ENCODE results near the gene ASTE1.
"Not testable (repeated sequence)": the region's sequence is repeated elsewhere in the genome, so short reads cannot be mapped to it uniquely, and the experiment has no call there.

The ASTE1 gene

DNA sequence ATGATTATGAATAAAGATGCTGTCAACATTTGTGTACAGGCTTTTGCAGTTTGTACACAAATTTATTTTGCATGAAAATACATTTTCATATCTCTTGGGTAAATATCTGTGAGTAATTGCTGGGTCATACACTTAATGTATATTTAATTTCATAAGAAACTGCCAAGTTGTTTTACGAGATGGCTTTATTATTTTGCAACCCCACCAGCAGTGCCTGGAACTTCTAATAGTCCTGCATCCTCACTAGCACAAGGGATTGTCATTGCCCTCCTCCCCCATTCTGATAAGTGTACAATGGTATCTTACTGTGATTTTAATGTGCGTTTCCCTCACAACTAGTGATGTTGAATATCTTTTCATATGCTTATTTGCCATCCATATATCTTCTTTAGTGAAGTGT lies 45.2 kb downstream of the ASTE1 start:
- no peak overlapping the region for H3K27ac Mint-ChIP-seq
- H3K36me3 Mint-ChIP-seq (ENCODE audit: low read depth): peaks cover 72% of the 10 kb centered on the region
- H3K9me3 Mint-ChIP-seq: no peaks in the 10 kb centered on the region
- no peaks in the 10 kb centered on the region for H3K27me3 Mint-ChIP-seq
- H3K4me3 Mint-ChIP-seq: no peak overlapping the region
- no peaks in the 10 kb centered on the region for H3K4me1 Mint-ChIP-seq (ENCODE audit: low read depth)

DNA sequence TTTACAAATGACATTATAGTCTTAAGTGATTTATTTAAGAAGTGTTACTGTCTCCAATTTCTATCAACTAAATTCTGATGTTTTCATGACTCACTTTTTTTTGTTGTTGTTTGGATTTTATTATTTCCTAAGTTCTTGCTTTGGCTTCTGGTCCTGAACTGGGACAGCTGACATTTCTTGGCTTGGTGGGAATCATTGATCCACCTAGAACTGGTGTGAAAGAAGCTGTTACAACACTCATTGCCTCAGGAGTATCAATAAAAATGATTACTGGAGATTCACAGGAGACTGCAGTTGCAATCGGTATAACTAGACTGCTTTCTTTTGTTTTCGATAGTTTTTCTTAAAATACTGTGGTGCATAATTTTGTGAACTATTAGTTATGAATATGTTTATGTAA lies 47.5 kb downstream of the ASTE1 start:
- Mint-ChIP-seq H3K27me3 (no peaks in the 10 kb centered on the region), H3K36me3 (ENCODE audit: low read depth) (peaks cover 76% of the 10 kb centered on the region), H3K9me3 (no peaks in the 10 kb centered on the region), H3K27ac (no peak overlapping the region), H3K4me1 (ENCODE audit: low read depth) (no peaks in the 10 kb centered on the region), H3K4me3 (no peak overlapping the region)

DNA sequence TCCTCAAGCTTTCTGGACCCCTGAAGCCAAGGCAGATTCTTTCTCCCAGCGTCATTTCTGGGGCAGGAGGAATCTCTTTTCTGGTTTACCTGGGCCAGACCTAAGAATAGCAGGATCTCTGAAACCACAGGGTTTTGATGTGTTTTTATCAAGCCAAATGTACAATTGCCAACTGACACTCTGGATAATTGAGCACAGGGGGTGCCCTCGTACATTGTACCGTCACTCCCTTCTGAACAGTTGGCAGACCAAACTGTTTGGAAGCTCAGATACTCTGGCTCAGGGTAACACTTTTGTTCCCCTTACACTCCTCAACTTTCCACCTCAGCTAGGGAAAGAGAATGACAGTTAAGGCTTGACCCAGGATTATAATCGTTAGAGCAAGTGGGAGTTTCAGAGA lies 49.9 kb downstream of the ASTE1 start:
- H3K4me3 Mint-ChIP-seq: no peak overlapping the region
- no peaks in the 10 kb centered on the region for H3K4me1 Mint-ChIP-seq (ENCODE audit: low read depth)
- H3K27me3 Mint-ChIP-seq: no peaks in the 10 kb centered on the region
- H3K36me3 Mint-ChIP-seq (ENCODE audit: low read depth): peaks cover 77% of the 10 kb centered on the region
- no peaks in the 10 kb centered on the region for H3K9me3 Mint-ChIP-seq
- no peak overlapping the region for H3K27ac Mint-ChIP-seq

DNA sequence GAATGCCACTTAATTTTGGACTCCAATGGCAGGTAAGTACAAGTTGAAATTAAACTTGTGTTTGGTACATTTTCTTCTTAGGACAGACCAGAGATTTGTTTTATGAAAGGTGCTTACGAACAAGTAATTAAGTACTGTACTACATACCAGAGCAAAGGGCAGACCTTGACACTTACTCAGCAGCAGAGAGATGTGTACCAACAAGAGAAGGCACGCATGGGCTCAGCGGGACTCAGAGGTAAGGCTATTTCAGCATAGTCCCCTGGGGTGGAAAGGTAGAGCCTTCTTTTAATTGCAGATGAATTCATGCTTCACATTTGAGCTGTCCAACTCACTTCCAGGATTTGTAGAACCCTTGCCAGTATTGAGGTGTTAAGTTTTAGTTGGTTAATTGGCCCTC lies 51.4 kb downstream of the ASTE1 start:
- H3K4me3 Mint-ChIP-seq: no peak overlapping the region
- H3K9me3 Mint-ChIP-seq: no peaks in the 10 kb centered on the region
- H3K27ac Mint-ChIP-seq: no peak overlapping the region
- H3K36me3 Mint-ChIP-seq (ENCODE audit: low read depth): peaks cover 78% of the 10 kb centered on the region
- H3K27me3 Mint-ChIP-seq: no peaks in the 10 kb centered on the region
- H3K4me1 Mint-ChIP-seq (ENCODE audit: low read depth): no peaks in the 10 kb centered on the region

DNA sequence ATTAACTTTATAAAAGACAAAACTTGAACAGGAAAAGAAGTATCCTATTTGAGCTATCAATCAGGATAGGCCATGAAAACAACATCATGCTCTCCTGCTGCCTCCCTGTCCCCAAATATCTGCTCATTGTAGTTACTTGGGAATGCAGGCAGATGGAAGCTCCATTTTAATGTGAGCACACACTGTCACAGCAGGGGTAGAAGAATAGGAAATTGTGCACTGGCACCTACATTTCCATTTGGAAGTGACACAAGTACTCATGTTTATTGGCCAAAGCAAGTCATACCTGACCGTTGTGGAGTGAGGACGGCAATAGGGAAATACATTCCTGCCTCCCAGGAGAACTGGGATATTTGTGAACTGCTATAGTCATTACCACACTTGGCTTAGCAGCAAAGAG lies 52.4 kb downstream of the ASTE1 start:
- Mint-ChIP-seq H3K9me3 (no peaks in the 10 kb centered on the region), H3K4me1 (ENCODE audit: low read depth) (no peaks in the 10 kb centered on the region), H3K36me3 (ENCODE audit: low read depth) (peaks cover 76% of the 10 kb centered on the region), H3K27me3 (no peaks in the 10 kb centered on the region), H3K4me3 (no peak overlapping the region), H3K27ac (no peak overlapping the region)

DNA sequence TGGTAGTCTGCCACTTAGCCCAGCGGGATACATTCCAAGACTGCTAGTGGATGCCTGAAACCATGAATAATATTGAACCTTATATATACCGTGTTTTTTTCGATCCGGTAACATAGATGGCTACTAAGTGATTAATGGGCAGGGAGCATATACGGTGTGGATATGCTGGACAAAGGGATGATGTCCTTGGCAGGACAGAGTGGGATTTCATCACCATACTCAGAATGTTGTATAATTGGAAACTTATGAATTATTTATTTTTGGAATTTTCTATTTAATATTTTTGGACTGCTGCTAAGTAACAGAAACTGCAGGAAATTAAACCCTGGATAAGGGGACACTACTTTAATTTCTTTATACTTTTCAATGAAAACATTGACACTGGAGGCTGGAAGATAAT lies 53.2 kb downstream of the ASTE1 start:
- H3K27ac Mint-ChIP-seq: no peak overlapping the region
- H3K4me3 Mint-ChIP-seq: no peak overlapping the region
- no peaks in the 10 kb centered on the region for H3K27me3 Mint-ChIP-seq
- H3K4me1 Mint-ChIP-seq (ENCODE audit: low read depth): no peaks in the 10 kb centered on the region
- no peaks in the 10 kb centered on the region for H3K9me3 Mint-ChIP-seq
- peaks cover 78% of the 10 kb centered on the region for H3K36me3 Mint-ChIP-seq (ENCODE audit: low read depth)

DNA sequence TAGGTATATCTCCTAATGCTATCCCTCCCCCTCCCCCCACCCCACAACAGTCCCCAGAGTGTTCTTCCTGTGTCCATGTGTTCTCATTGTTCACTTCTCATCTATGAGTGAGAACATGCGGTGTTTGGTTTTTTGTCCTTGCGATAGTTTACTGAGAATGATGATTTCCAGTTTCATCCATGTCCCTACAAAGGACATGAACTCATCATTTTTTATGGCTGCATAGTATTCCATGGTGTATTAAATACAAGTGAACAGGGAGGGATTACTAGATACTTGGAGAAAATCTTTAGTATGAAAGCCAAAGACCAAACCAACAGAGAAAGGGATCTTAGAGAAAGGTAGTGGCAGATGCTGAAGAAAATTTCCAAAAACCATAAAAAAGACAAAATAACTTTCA lies 54.0 kb downstream of the ASTE1 start:
- peaks cover 76% of the 10 kb centered on the region for H3K36me3 Mint-ChIP-seq (ENCODE audit: low read depth)
- not testable (repeated sequence) for H3K27me3 Mint-ChIP-seq; H3K27ac Mint-ChIP-seq; H3K4me3 Mint-ChIP-seq; H3K4me1 Mint-ChIP-seq (ENCODE audit: low read depth); H3K9me3 Mint-ChIP-seq

DNA sequence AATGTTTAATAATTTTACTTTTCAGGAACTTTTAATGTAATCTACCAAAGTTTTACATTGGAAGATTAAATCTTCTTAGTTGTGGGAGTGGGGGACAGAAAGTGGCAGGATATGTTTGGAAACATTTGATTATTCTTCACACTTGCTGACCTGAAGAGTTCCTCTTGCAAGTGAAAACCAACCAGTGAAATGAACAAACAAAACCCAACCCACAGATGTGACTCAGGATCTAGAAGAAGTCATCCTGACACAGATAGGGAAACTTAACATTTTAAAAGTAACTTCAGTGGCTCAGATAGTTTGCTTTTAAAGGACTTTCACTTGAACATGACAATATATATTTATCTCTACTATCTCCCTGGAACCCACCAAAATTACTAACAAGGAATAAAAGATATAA lies 55.4 kb downstream of the ASTE1 start:
- H3K36me3 Mint-ChIP-seq (ENCODE audit: low read depth): peaks cover 77% of the 10 kb centered on the region

DNA sequence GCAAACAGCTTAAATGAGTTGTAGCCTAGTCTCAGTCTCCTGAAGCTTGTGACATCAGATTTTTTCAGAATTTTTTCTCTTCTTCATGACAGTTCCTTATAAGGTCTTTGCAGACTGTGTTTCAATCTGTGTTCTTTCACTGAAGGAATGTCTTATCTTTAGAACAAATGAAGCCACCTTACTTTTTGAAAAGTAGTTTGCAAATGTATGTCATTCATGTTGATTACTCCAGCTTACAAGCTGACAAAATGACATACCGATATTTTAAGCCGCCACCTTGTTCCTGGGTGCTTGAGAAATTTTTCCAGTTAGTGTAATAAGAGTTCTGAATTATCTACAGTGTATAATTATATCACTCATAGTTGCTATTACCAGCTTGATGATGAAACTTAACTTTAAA lies 57.0 kb downstream of the ASTE1 start:
- H3K9me3 Mint-ChIP-seq: no peaks in the 10 kb centered on the region
- H3K4me1 Mint-ChIP-seq (ENCODE audit: low read depth): no peaks in the 10 kb centered on the region
- no peaks in the 10 kb centered on the region for H3K27me3 Mint-ChIP-seq
- H3K4me3 Mint-ChIP-seq: no peak overlapping the region
- peaks cover 78% of the 10 kb centered on the region for H3K36me3 Mint-ChIP-seq (ENCODE audit: low read depth)
- H3K27ac Mint-ChIP-seq: no peak overlapping the region

More for the DNA sequence above, 55.4 kb downstream of the ASTE1 start:
- Mint-ChIP-seq H3K4me1 (ENCODE audit: low read depth) (no peaks in the 10 kb centered on the region), H3K27me3 (no peaks in the 10 kb centered on the region), H3K9me3 (no peaks in the 10 kb centered on the region), H3K4me3 (no peak overlapping the region), H3K27ac (no peak overlapping the region)

DNA sequence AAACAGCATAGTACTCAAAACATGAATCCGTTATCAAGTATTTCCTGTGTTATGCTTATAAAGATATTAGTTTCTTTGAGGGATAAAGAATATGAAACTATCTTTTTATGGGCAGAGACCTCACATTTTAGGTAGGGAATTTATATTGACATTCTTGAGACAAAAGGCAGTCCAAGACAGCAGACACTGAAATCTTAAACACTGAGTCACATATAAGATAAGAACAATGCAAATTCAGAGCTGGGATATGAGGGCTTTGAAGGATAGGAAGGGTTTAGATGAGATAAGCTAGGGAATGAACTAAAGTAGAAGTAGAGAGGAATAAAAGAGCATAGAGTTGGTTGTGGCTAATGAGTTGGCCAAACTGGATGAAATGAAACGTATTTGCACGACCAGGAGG lies 58.4 kb downstream of the ASTE1 start:
- Mint-ChIP-seq H3K4me3 (no peak overlapping the region), H3K9me3 (no peaks in the 10 kb centered on the region), H3K4me1 (ENCODE audit: low read depth) (no peaks in the 10 kb centered on the region), H3K36me3 (ENCODE audit: low read depth) (peaks cover 86% of the 10 kb centered on the region), H3K27ac (no peak overlapping the region), H3K27me3 (no peaks in the 10 kb centered on the region)

DNA sequence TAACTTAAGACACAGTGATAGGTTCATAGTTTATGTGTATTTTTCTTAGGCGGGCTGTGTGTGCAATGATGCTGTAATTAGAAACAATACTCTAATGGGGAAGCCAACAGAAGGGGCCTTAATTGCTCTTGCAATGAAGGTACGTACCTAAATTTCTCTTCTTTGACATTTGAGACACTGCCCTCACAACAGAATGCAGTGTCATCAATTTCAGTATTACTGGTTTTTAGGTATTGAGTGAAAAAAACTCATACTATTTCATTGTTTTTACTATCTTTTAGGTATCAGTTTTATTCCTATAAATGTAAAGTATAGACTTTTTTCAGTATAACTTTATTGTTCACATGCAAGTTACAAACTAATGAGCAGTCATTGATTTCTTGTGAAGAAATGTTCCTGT lies 59.3 kb downstream of the ASTE1 start:
- no peaks in the 10 kb centered on the region for H3K9me3 Mint-ChIP-seq
- peaks cover 84% of the 10 kb centered on the region for H3K36me3 Mint-ChIP-seq (ENCODE audit: low read depth)
- no peak overlapping the region for H3K4me3 Mint-ChIP-seq
- no peaks in the 10 kb centered on the region for H3K4me1 Mint-ChIP-seq (ENCODE audit: low read depth)
- no peaks in the 10 kb centered on the region for H3K27me3 Mint-ChIP-seq
- no peak overlapping the region for H3K27ac Mint-ChIP-seq

DNA sequence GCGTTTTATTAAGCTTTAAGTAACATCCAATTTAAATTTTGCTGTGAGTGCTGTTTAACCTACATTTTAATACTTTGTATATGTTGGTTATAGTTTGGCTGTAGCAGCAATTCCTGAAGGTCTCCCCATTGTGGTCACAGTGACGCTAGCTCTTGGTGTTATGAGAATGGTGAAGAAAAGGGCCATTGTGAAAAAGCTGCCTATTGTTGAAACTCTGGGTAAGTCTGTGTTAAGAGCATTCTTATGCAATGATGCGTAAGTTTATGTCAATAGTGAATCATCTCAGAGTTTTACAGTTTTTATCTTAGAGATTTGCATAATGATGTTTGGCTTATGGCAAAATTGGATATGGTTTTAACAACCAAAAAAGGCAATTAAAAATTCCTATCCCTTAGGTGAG lies 62.7 kb downstream of the ASTE1 start:
- Mint-ChIP-seq H3K27ac (no peak overlapping the region), H3K4me3 (no peak overlapping the region), H3K36me3 (ENCODE audit: low read depth) (peaks cover 84% of the 10 kb centered on the region)

More for the DNA sequence above, 62.7 kb downstream of the ASTE1 start:
- no peaks in the 10 kb centered on the region for H3K4me1 Mint-ChIP-seq (ENCODE audit: low read depth)
- H3K27me3 Mint-ChIP-seq: no peaks in the 10 kb centered on the region
- no peaks in the 10 kb centered on the region for H3K9me3 Mint-ChIP-seq

Measured in stimulated activated naive CD8-positive, alpha-beta T cell treated with anti-CD3 and anti-CD28 coated beads, Interleukin-15, Interleukin-2, amounts not matched to agents 100 ng/mL and 50 ng/mL, for 24 hours (primary cell).